ENCODE results near the gene AATK. TPM values are rescaled to one million over a fixed set of nuclear protein-coding genes. Genes with fewer than 3 reads are reported as not detected.

The AATK gene
- total and polyA plus RNA-seq, 2 of the 13 experiments (the other 11 are each of a cell fraction or from before 2014, with no cell fraction given): 2.9 to 8.4 TPM

GRCh38 chr17:81165246-81166032, 582 bp downstream of the AATK start, which contains the start of gene PVALEF (continued):
- peak; percentile 74; the same call in 1 of the 2 replicates for TF ChIP-seq ZNF564 (CRISPR knock-in tag; IDR thresholded peaks at IDR 0.05)
- TF ChIP-seq SAP130 (CRISPR knock-in tag; IDR thresholded peaks at IDR 0.05; ENCODE audit: low read depth): peak; percentile 75
- peak; percentile 8; the same call in 1 of the 2 replicates for TF ChIP-seq GPN1 (CRISPR knock-in tag; IDR thresholded peaks at IDR 0.05; ENCODE audit: borderline replicate concordance)
- peak; percentile 79 for TF ChIP-seq ZNF709 (CRISPR knock-in tag; IDR thresholded peaks at IDR 0.05)
- TF ChIP-seq NPAS2 (CRISPR knock-in tag; IDR thresholded peaks at IDR 0.05; ENCODE audit: borderline replicate concordance): no peak
- no peak for TF ChIP-seq ZNF510 (CRISPR knock-in tag; IDR thresholded peaks at IDR 0.05; ENCODE audit: low read depth)
- no peak for TF ChIP-seq RBAK (CRISPR knock-in tag; IDR thresholded peaks at IDR 0.05)
- no peak for TF ChIP-seq THYN1 (CRISPR knock-in tag; IDR thresholded peaks at IDR 0.05; ENCODE audit: borderline replicate concordance, low read depth)
- no peak for TF ChIP-seq PLRG1 (conservative IDR thresholded peaks at IDR 0.05)
- no peak for TF ChIP-seq ZNF562 (CRISPR knock-in tag; IDR thresholded peaks at IDR 0.05; ENCODE audit: borderline replicate concordance)
- peak; percentile 21; the same call in 1 of the 2 replicates for TF ChIP-seq NFYB (CRISPR knock-in tag; IDR thresholded peaks at IDR 0.05)
- TF ChIP-seq NFKB2 (CRISPR knock-in tag; IDR thresholded peaks at IDR 0.05; ENCODE audit: borderline replicate concordance): peak; percentile 84; the same call in 1 of the 2 replicates
- peak; percentile 83 for TF ChIP-seq CBX5 (CRISPR knock-in tag; IDR thresholded peaks at IDR 0.05; ENCODE audit: borderline replicate concordance)
- 0 out of 2 replicates have a peak, but pooled peaks have one; percentile 30 for TF ChIP-seq ZNF678 (CRISPR knock-in tag; IDR thresholded peaks at IDR 0.05)
- TF ChIP-seq JARID2 (CRISPR knock-in tag; IDR thresholded peaks at IDR 0.05; ENCODE audit: insufficient replicate concordance): no peak
- peak; percentile 27; the same call in 1 of the 2 replicates for TF ChIP-seq TEAD2 (CRISPR knock-in tag; IDR thresholded peaks at IDR 0.05)
- TF ChIP-seq RAD21 (CRISPR knock-in tag; IDR thresholded peaks at IDR 0.05): peak; percentile 57
- TF ChIP-seq ZBTB10 (CRISPR knock-in tag; IDR thresholded peaks at IDR 0.05; ENCODE audit: borderline replicate concordance): peak; percentile 50; the same call in 1 of the 2 replicates
- TF ChIP-seq ZKSCAN5 (CRISPR knock-in tag; IDR thresholded peaks at IDR 0.05): no peak
- peak; percentile 39; the same call in 1 of the 2 replicates for TF ChIP-seq ZNF83 (CRISPR knock-in tag; IDR thresholded peaks at IDR 0.05; ENCODE audit: borderline replicate concordance)
- no peak; the same call in 1 of the 2 replicates for TF ChIP-seq TIGD3 (CRISPR knock-in tag; IDR thresholded peaks at IDR 0.05; ENCODE audit: borderline replicate concordance)
- no peak for TF ChIP-seq HMG20A (CRISPR knock-in tag; IDR thresholded peaks at IDR 0.05; ENCODE audit: borderline replicate concordance)
- TF ChIP-seq CHCHD3 (CRISPR knock-in tag; IDR thresholded peaks at IDR 0.05): no peak
- TF ChIP-seq FOXA3 (CRISPR knock-in tag; IDR thresholded peaks at IDR 0.05): no peak
- TF ChIP-seq AKAP8 (CRISPR knock-in tag; IDR thresholded peaks at IDR 0.05): no peak
- no peak for TF ChIP-seq SOX13 (IDR thresholded peaks at IDR 0.05)
- 0 out of 4 replicates have a peak, but pooled peaks of 1 of the 2 experiments have one; percentile 23 for TF ChIP-seq SOX13 (CRISPR knock-in tag; conservative IDR thresholded peaks at IDR 0.05 in 1 of 2, IDR thresholded peaks at IDR 0.05 in 1 of 2)
- TF ChIP-seq ZNF317 (CRISPR knock-in tag; IDR thresholded peaks at IDR 0.05): 0 out of 2 replicates have a peak, but pooled peaks have one; percentile 31

Data from HepG2 (cell line).